ENCODE measurements around the gene PRPH. TPM values are rescaled to one million over a fixed set of nuclear protein-coding genes. Genes with fewer than 3 reads are reported as not detected.
"Not testable (repeated sequence)": the region's sequence is repeated elsewhere in the genome, so short reads cannot be mapped to it uniquely, and the experiment has no call there.

PRPH gene
- total RNA-seq, 1 donor from 2014 or later = not detected

GRCh38 chr12:49332441-49332861 lies 37.5 kb downstream of the PRPH start:
- TF ChIP-seq CTCF (IDR thresholded peaks at IDR 0.05) = no peak
- no peak overlapping the region for H3K27ac ChIP-seq
- no peak for ATAC-seq
- intact Hi-C loops (cut with DNase I) = no loop called here
- H3K9me3 ChIP-seq = no peaks in the 10 kb centered on the region
- peaks cover 49% of the 10 kb centered on the region for H3K27me3 ChIP-seq
- DNase-seq = peak; percentile 21
- peaks cover 17% of the 10 kb centered on the region for H3K4me1 ChIP-seq
- H3K36me3 ChIP-seq = no peaks in the 10 kb centered on the region
- no peak overlapping the region for H3K4me3 ChIP-seq

GRCh38 chr12:49332891-49333371 lies 38.0 kb downstream of the PRPH start:
- intact Hi-C loops (cut with DNase I) = no loop called here
- H3K9me3 ChIP-seq = no peaks in the 10 kb centered on the region
- ATAC-seq = no peak
- H3K4me3 ChIP-seq = no peak overlapping the region
- H3K4me1 ChIP-seq = peaks cover 17% of the 10 kb centered on the region
- DNase-seq = peak; percentile 63
- no peak for TF ChIP-seq CTCF (IDR thresholded peaks at IDR 0.05)
- peaks cover 52% of the 10 kb centered on the region for H3K27me3 ChIP-seq
- no peaks in the 10 kb centered on the region for H3K36me3 ChIP-seq
- no peak overlapping the region for H3K27ac ChIP-seq

- H3K4me3 ChIP-seq; H3K27ac ChIP-seq; H3K36me3 ChIP-seq; ATAC-seq; intact Hi-C loops (cut with DNase I); H3K9me3 ChIP-seq: not testable (repeated sequence)
- Histone ChIP-seq H3K27me3 (peaks cover 57% of the 10 kb centered on the region), H3K4me1 (peaks cover 17% of the 10 kb centered on the region)
- DNase-seq = peak; percentile 11
Observed at GRCh38 chr12:49333778-49334177, 38.8 kb downstream of the PRPH start.

- H3K27ac ChIP-seq = no peak overlapping the region
- peaks cover 17% of the 10 kb centered on the region for H3K4me1 ChIP-seq
- no peak overlapping the region for H3K4me3 ChIP-seq
- DNase-seq (peak; percentile 50), ATAC-seq (no peak)
- TF ChIP-seq CTCF (IDR thresholded peaks at IDR 0.05) = no peak
- intact Hi-C loops (cut with DNase I) = no loop called here
- no peaks in the 10 kb centered on the region for H3K9me3 ChIP-seq
- H3K36me3 ChIP-seq = no peaks in the 10 kb centered on the region
- H3K27me3 ChIP-seq = peaks cover 57% of the 10 kb centered on the region
Observed at GRCh38 chr12:49334226-49334625, 39.3 kb downstream of the PRPH start.

- Histone ChIP-seq H3K9me3 (no peaks in the 10 kb centered on the region), H3K27ac (no peak overlapping the region), H3K36me3 (no peaks in the 10 kb centered on the region), H3K27me3 (peaks cover 62% of the 10 kb centered on the region), H3K4me3 (no peak overlapping the region), H3K4me1 (peaks cover 17% of the 10 kb centered on the region)
- ATAC-seq = no peak
- peak; percentile 61 for DNase-seq
- intact Hi-C loops (cut with DNase I) = no loop called here
- no peak for TF ChIP-seq CTCF (IDR thresholded peaks at IDR 0.05)
Observed at GRCh38 chr12:49334681-49335080, 39.7 kb downstream of the PRPH start.

GRCh38 chr12:49335118-49335954 lies 40.4 kb downstream of the PRPH start:
- intact Hi-C loops (cut with DNase I) = no loop called here
- Histone ChIP-seq H3K27me3 (peaks cover 68% of the 10 kb centered on the region), H3K9me3 (no peaks in the 10 kb centered on the region), H3K4me3 (no peak overlapping the region), H3K36me3 (no peaks in the 10 kb centered on the region), H3K27ac (no peak overlapping the region), H3K4me1 (peaks cover 17% of the 10 kb centered on the region)
- DNase-seq (peak; percentile 37), ATAC-seq (no peak)
- no peak for TF ChIP-seq CTCF (IDR thresholded peaks at IDR 0.05)
